Ovary (tissue), 9 donors: ENCODE data around the gene ASTL. TPM values are rescaled to one million over a fixed set of nuclear protein-coding genes. Genes with fewer than 3 reads are reported as not detected.

Experiments used
- DNase-seq, 5 donors: peaks; one replicate each; pipeline ENCODE4 v3.0.0-alpha.2; 2019 to 2020
- H3K27ac ChIP-seq, 2 donors: fragments of 200-600 bp; one replicate each; pipeline versions ENCODE4 v1.5.1 to v1.8.0; 2019 to 2022
- H3K27me3 ChIP-seq: fragments of 200-600 bp; one replicate; pipeline ENCODE4 v1.8.0; 2022
- H3K36me3 ChIP-seq: fragments of 200-600 bp; sonication (generic); one replicate; pipeline ENCODE4 v1.5.1; 2019
- H3K4me1 ChIP-seq: one replicate; pipeline ENCODE4 v1.8.1; 2013; ENCODE audit warnings: mild to moderate bottlenecking, moderate library complexity; ENCODE audit not compliant: insufficient read depth
- H3K4me3 ChIP-seq: fragments of 200-600 bp; sonication (generic); one replicate; pipeline ENCODE4 v1.5.1; 2017
- H3K9me3 ChIP-seq, 2 donors: fragments of 200-600 bp in 1 of 2; sonication (generic) in 1 of 2; one replicate each; pipeline versions ENCODE4 v1.5.1 to v1.8.1; 2013 to 2019; ENCODE audit warnings: mild to moderate bottlenecking in 1 of 2, moderate library complexity in 1 of 2
- EP300 ChIP-seq: sonication (generic); formaldehyde crosslinking; IDR thresholded peaks from one replicate; pipeline ENCODE4 v1.6.1; 2017; ENCODE audit warnings: antibody characterized with exemption
- POLR2A ChIP-seq: fragments of 450-650 bp; IDR thresholded peaks from one replicate; pipeline ENCODE4 v1.6.1; 2017; ENCODE audit warnings: antibody characterized with exemption, mild to moderate bottlenecking, moderate library complexity
- WGBS, 3 donors: extraction: QIAGEN DNeasy Blood & Tissue Kit in 1 of 3; methylation state at CpG; one replicate each; pipeline versions ENCODE4 v1.1.5 to v1.1.7; 2013 to 2017; 5-methylcytosine and 5-hydroxymethylcytosine counted together
- intact Hi-C, 4 donors: fragments of 100-400 bp; cut with DNase I; formaldehyde crosslinking; loops; one replicate each; pipeline versions ENCODE4 v1.11.0 to v1.15.1; 2022 to 2023
- polyA plus RNA-seq, 2 donors: library from polyadenylated mRNA; stranded (reverse); fragments of 200-250 nt in 1 of 2; fragments of 350-450 nt in 1 of 2; fragmentation: Illumina TruSeq in 1 of 2; extraction: RNeasy Lipid Tissue Mini Kit (QIAGEN cat#74804) in 1 of 2; gene quantifications; one replicate each; pipeline ENCODE4 v1.2.3, GENCODE V29; 2013 to 2014
- total RNA-seq, 7 donors: library from RNA; depleted of rRNA in 2 of 7; stranded (reverse); fragments of >200 nt in 2 of 7; fragmentation: NEBNext Ultra II Directional in 3 of 7; extraction: Animal tissue kit (Norgen Biotek cat#: 25700) in 3 of 7; gene quantifications; one replicate each; pipeline versions ENCODE4 v1.1.0 to v1.2.4, GENCODE V29; 2016 to 2023
- TF ChIP-seq, protein P1 (sequence below), 3 donors: fragments of 450-650 bp in 2 of 3; fragments of 200-600 bp in 1 of 3; IDR thresholded peaks; one replicate each; pipeline versions ENCODE4 v1.5.1 to v1.8.0; 2016 to 2022; ENCODE audit warnings: antibody characterized with exemption in 3 of 3, mild to moderate bottlenecking in 1 of 3
- donor health status: DM: no; HTN: no; CAD: no; lungs with moderate emphysema.
- donor health status: DM: no; HTN: no; CAD: no.
- donor health status: Bipolar disorder and iron deficiency.
- donor health status: DM: yes; HTN: yes; CAD: no.
- donor health status: DM: no; HTN: no; CAD: no.
- donor health status: DM: yes; HTN: yes; CAD: no.

The ASTL gene
- total and polyA plus RNA-seq, 9 donors: 0.15 to 1.7 (median 0.67) TPM; not detected in 4

GRCh38 chr2:96095116-96095636 lies 43.1 kb downstream of the ASTL start:
- TF ChIP-seq POLR2A: no peak
- TF ChIP-seq, protein P1, sequence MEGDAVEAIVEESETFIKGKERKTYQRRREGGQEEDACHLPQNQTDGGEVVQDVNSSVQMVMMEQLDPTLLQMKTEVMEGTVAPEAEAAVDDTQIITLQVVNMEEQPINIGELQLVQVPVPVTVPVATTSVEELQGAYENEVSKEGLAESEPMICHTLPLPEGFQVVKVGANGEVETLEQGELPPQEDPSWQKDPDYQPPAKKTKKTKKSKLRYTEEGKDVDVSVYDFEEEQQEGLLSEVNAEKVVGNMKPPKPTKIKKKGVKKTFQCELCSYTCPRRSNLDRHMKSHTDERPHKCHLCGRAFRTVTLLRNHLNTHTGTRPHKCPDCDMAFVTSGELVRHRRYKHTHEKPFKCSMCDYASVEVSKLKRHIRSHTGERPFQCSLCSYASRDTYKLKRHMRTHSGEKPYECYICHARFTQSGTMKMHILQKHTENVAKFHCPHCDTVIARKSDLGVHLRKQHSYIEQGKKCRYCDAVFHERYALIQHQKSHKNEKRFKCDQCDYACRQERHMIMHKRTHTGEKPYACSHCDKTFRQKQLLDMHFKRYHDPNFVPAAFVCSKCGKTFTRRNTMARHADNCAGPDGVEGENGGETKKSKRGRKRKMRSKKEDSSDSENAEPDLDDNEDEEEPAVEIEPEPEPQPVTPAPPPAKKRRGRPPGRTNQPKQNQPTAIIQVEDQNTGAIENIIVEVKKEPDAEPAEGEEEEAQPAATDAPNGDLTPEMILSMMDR (IDR thresholded peaks at IDR 0.05): no peak
- H3K27ac ChIP-seq: no peak overlapping the region
- no peak overlapping the region for H3K4me3 ChIP-seq
- H3K9me3 ChIP-seq: no peaks in the 10 kb centered on the region
- 77 to 82% (median 80%) methylated on average over 7 of the region's 7 CpGs for WGBS, 3 donors
- H3K4me1 ChIP-seq: no peaks in the 10 kb centered on the region
- H3K27me3 ChIP-seq: no peaks in the 10 kb centered on the region
- intact Hi-C loops: no loop called here
- H3K36me3 ChIP-seq: no peaks in the 10 kb centered on the region
- peak in 1 of 5 donors; percentile 1 for DNase-seq

DNA sequence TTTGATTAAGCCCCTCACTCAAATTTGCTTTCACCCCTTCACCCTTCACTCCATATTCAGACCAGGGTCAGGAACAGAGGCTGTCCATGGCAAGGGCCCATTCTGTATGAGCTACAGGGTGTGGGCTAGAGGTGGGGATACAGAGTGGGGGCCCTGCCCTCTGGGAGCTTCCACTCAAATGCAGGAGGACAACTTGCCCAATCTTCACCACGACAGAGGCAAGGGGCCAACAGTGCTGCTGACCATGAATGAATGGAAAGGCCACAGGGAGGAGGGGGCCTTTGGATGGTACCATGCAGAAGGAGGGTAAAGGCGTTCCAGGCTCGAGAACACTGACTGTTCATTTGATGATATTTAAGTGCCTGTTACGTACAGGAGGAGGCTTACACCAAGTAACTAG lies 44.8 kb downstream of the ASTL start:
- no peaks in the 10 kb centered on the region for H3K9me3 ChIP-seq
- H3K4me1 ChIP-seq: peaks cover 2% of the 10 kb centered on the region
- no peak for TF ChIP-seq EP300
- TF ChIP-seq, protein P1 (IDR thresholded peaks at IDR 0.05): no peak
- no peak for TF ChIP-seq POLR2A
- 89 to 91% (median 90%) methylated on average over 4 of the region's 4 CpGs for WGBS, 3 donors
- no peak overlapping the region for H3K27ac ChIP-seq
- no peak overlapping the region for H3K4me3 ChIP-seq
- no peaks in the 10 kb centered on the region for H3K27me3 ChIP-seq
- no peak for DNase-seq
- intact Hi-C loops: no loop called here
- H3K36me3 ChIP-seq: no peaks in the 10 kb centered on the region

DNA sequence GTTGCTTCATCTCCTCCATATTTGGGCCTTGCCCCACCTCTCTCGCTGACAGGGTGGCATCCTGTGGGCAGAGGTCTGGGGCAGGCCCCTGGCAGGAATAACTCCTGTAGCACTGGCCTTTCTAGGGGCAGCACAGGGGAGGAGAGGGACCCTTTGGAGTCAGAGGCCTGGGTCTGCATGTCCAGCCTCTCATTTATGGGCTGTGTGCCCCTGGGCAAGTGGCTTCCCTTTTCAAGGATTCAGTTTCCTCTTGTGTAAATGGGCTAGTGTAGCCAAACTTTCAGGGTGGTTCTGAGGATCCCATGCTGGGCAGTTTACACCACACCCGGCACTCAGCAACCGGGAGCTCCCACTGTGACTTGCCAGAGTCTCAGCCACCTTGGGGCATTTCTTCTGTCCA lies 45.4 kb downstream of the ASTL start:
- no peak overlapping the region for H3K4me3 ChIP-seq
- no peaks in the 10 kb centered on the region for H3K27me3 ChIP-seq
- peak in 1 of 5 donors; percentile 14 for DNase-seq
- no peaks in the 10 kb centered on the region for H3K36me3 ChIP-seq
- peaks cover 2% of the 10 kb centered on the region for H3K4me1 ChIP-seq
- WGBS, 3 donors: 85 to 90% (median 86%) methylated on average over 3 of the region's 3 CpGs
- intact Hi-C loops: no loop called here
- no peaks in the 10 kb centered on the region for H3K9me3 ChIP-seq
- no peak overlapping the region for H3K27ac ChIP-seq
- TF ChIP-seq, protein P1 (IDR thresholded peaks at IDR 0.05): no peak
- TF ChIP-seq POLR2A: no peak
- no peak for TF ChIP-seq EP300

GRCh38 chr2:96092573-96092877 lies 45.8 kb downstream of the ASTL start:
- no peak overlapping the region for H3K4me3 ChIP-seq
- WGBS, 3 donors: 93 to 94% (median 94%) methylated on average over 4 of the region's 4 CpGs

More at GRCh38 chr2:96092573-96092877, 45.8 kb downstream of the ASTL start:
- intact Hi-C loops: no loop called here
- TF ChIP-seq POLR2A (no peak), EP300 (no peak)
- TF ChIP-seq, protein P1 (IDR thresholded peaks at IDR 0.05): no peak
- Histone ChIP-seq H3K27me3 (no peaks in the 10 kb centered on the region), H3K4me1 (peaks cover 2% of the 10 kb centered on the region), H3K27ac (no peak overlapping the region), H3K9me3 (no peaks in the 10 kb centered on the region), H3K36me3 (no peaks in the 10 kb centered on the region)
- peak in 1 of 5 donors; percentile 8 for DNase-seq
